HG02642 (cell line): ENCODE results near the gene HADH.
"Not testable (repeated sequence)": the region's sequence is repeated elsewhere in the genome, so short reads cannot be mapped to it uniquely, and the experiment has no call there.

ENCODE experiments used
- ATAC-seq: cut with Tn5 transposase; IDR thresholded peaks from one replicate; pipeline ENCODE4 v1.9.1; 2021; ENCODE audit warnings: mild to moderate bottlenecking; ENCODE audit not compliant: unreplicated experiment, poor library complexity

Gene HADH

DNA sequence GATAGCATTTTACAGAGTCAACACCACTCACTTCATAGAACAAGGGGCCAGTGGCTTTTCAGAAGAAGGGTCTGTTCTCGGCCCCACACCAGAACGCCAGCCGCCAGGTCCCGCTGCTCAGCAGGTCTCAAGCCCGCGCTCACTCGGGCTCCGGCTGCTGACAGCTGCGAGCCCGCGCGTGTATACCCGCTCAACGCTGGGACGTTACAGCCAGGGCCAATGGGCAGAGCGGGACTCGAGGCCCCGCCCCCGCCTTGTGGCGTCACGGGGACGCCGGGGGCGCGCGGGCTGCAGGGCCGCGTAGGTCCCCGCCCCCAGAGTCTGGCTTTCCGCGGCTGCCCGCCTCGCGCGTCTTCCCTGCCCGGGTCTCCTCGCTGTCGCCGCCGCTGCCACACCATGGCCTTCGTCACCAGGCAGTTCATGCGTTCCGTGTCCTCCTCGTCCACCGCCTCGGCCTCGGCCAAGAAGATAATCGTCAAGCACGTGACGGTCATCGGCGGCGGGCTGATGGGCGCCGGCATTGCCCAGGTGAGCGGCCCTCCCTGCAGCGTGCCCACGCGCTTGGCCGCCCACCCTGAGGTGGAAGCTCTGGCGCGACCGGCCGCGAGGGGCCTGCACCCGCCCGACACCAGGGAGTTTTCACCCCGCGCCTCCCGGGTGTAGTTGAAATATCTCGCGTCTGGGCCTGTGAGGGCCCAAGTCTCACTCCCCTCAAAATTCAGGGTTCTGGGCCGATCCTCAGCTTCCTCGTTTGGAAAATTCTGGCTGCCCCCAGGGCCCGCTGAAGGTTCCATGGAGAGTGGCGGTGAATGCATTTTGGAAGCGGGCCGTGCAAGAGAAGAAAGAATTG is at the start of gene HADH:
Gene HADH (plus strand): TSS at position 353 of the 850 bp plus-strand sequence. CDS start 44 bp downstream, at position 397.
- peak; percentile 98 for ATAC-seq

DNA sequence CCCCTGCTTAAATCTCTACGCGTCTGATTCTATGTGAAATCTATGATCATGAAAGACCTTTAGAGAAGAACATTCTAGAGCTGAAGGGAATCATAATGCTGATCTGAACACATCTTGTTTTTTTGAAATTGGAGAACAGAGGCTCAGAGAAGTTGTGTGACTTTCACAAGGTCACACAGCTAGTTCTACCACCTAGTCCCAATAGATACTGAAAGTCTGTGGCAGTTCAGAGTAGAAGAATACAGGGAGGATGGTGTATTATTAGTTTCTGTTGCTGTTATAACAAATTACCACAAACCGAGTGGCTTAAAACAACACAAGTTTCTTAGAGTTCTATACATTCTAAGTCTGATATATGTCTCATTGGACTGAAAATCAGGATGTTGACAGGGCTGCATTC is 43.9 kb upstream of the HADH start:
- no peak for ATAC-seq

- ATAC-seq = no peak
Observed at GRCh38 chr4:107950746-107951540, 38.7 kb upstream of the HADH start.

GRCh38 chr4:107951551-107951950 is 38.1 kb upstream of the HADH start:
- ATAC-seq = no peak

GRCh38 chr4:107956011-107956410 is 33.7 kb upstream of the HADH start:
- no peak for ATAC-seq

GRCh38 chr4:107966903-107967302 is 22.8 kb upstream of the HADH start:
- ATAC-seq = no peak

DNA sequence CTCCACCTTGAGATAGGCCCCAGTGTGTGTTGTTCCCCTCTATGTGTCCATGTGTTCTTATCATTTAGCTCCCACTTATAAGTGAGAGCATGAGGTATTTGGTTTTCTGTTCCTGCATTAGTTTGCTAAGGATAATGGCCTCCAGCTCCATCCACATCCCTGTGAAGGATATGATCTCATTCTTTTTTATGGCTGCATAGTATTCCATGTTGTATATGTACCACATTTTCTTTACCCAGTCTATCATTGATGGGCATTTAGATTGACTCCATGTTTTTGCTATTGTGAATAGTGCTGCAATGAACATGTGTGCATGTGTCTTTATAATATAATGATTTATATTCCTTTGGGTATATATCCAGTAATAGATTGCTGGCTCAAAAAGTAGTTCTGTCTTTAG is 22.2 kb upstream of the HADH start:
- ATAC-seq = not testable (repeated sequence)

DNA sequence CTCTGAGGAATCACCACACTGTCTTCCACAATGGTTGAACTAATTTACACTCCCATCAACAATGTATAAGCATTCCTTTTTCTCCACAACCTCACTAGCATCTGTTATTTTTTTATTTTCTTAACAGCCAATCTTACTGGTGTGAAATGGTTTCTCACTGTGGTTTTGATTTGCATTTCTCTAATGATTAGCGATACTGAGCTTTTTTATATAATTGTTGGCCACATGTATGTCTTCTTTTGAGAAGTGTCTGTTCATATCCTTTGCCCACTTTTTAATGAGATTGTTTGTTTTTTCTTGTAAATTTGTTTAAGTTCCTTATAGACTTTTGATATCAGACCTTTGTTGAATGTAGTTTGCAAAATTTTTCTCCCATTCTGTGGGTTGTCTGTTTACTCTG is 21.8 kb upstream of the HADH start:
- ATAC-seq = not testable (repeated sequence)

- ATAC-seq = no peak
Observed at GRCh38 chr4:107970063-107970798, 19.5 kb upstream of the HADH start.

DNA sequence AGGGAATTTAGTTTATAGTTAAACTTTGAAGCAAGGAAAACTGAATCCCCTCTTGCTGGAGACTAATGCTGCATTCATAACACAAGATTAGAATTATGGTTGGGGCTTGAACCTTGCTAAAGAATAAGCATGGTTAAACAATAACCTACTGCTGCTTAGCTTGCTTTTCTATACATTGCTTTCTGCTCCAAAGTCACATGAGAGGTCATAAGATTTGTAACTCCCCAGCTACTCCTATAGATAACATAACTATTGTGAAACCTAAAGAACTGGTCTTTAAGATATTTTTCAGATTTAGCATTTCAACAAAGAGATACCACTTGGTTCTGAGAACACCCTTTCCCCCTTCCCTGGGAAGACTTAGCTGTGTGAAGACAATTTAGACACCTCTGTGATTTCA is 17.1 kb upstream of the HADH start:
- no peak for ATAC-seq

DNA sequence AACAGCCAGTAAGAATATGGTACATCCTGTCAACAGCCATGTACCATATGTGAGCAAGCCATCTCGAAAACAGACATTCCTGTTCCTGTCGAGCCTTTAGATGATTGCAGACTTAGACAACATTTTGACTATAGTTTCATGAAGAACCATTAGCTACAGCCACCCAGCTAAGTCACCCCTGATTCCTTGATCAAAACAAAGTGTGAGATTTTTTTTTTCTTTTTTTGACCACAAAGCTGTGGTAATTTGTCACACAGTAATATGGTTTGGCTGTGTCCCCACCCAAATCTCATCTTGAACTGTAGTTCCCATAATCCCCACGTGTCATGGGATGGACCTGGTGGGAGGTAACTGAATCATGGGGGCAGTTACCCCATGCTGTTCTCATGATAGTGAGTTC is 15.2 kb upstream of the HADH start:
- no peak for ATAC-seq

DNA sequence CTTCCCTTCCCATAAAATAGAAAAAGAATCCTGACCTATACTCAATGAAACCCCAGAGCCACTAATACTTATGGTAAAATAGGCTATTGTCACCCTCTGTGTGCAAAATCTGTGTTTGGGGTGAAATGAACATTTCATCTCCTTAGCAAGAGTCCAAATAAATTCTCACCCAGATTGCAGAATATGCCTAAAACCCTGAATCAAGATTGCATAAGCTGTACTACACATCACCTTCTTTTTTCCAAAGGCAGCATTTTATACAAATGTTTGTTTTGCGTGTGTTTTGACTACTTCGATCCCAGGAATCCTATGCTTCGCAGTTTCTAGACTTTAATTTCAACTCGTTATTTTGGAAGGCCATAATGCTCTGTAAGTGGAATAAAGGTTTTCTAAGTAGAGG is 12.2 kb upstream of the HADH start:
- ATAC-seq = no peak

GRCh38 chr4:107977966-107978705 is 11.6 kb upstream of the HADH start:
- no peak for ATAC-seq

DNA sequence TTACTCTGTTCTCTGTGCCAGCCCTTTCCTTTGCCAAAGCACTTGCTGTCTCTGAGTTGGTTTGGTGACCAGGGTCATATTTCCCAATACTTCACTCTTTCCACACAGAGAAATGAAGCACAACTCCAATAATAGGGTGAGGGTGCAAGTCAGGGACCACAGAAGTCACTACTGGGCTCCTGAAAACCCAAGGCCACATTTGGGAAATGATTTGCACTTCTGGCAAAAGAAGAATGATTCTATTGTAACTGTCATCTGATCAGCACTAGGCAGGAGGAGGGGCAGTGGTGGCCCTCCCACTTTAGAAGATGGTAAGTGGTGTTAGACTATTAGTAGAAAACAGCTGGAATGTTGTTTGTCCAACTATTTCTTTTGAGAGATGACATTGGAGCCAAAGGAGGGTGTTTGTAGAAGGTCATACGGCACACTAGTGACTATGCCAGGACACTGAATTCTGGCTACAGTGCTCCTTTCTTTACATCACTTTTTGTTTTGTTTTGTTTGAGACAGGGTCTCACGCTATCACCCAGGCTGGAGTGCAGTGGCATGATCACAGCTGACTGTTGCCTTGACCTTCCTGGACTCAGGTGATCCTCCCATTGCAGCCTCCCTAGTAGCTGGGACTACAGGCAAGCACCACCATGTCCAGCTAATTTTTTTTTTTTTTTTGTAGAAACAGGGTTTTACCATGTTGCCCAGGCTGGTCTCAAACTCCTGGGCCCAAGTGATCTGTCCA is 10.8 kb upstream of the HADH start:
- ATAC-seq = no peak

GRCh38 chr4:107987916-107988762 is 1.6 kb upstream of the HADH start:
- no peak for ATAC-seq

- no peak for ATAC-seq
Observed at GRCh38 chr4:107988763-107989035, 990 bp upstream of the HADH start.

DNA sequence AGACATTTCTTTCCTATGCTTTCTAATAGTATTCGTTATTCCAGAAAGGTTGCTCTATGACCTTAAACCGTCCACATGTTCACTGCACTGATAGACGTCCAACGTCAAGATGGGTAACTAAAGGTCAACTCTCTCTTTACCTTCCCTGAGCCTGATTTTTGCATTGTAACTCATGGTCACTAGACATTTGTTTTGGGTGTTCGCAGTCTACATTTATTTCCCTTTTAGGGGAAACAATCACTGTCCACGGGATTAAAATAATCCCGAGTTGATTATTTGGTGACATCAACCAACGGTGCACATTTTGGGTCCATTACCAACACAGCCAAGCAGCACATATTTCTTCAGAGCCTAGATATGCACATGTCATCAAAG is 540 bp upstream of the HADH start:
- ATAC-seq = no peak

DNA sequence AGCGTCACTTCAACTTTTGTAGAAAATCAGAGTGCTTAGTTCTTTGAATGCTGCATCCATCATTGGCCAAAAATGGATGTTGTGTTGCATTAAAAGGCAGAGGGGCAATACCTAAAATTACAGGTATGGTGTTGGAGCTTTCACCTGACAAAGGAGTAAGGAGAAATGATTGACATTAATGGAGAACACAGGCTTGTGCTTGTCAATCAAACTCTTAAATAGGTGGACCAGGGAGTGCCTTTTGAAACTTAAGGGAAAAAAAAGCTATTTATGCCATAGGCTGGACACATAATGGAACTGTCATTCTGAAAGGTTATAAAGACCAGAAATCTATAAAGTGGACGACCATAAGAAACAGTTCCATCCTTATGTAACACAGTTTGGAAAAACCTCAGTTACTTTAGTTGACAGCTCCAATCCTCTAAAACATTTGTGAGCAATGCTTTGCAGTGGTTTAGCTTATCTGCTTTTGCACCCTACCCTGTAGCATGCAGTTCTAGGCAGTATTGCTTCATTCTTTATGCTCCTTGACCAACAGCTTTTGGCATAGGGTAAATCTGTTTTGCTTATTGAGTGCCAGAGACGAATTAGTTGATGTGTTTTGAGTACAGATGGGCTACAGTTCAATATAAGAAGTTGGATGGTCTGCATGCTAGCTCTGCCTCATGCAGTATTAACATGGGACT is 2.4 kb downstream of the HADH start:
- ATAC-seq = no peak
